Right lobe of liver (tissue), 6 donors: ENCODE results near the gene TAOK1. TPM values are rescaled to one million over a fixed set of nuclear protein-coding genes. Genes with fewer than 3 reads are reported as not detected.

Experiments used
- ATAC-seq, 4 donors: fragments of 200-7000 bp; cut with Tn5 transposase; one replicate each; pipeline ENCODE4 v1.9.1; 2020; ENCODE audit warnings: mild to moderate bottlenecking in 4 of 4, moderate library complexity in 4 of 4
- DNase-seq, 3 donors: peaks; one replicate each; pipeline ENCODE4 v3.0.0-alpha.2; 2020
- H3K27ac ChIP-seq, 3 donors: fragments of 200-600 bp; one replicate each; pipeline ENCODE4 v1.8.0; 2022
- H3K27me3 ChIP-seq, 2 donors: fragments of 200-600 bp; one replicate each; pipeline ENCODE4 v1.8.0; 2022
- H3K36me3 ChIP-seq, 4 donors: fragments of 200-600 bp; sonication (generic) in 1 of 4; one replicate each; pipeline versions ENCODE4 v1.5.1 to v1.8.0; 2017 to 2022; ENCODE audit warnings: control low read depth in 1 of 4
- H3K4me1 ChIP-seq, 4 donors: fragments of 200-600 bp; sonication (generic) in 1 of 4; one replicate each; pipeline versions ENCODE4 v1.5.1 to v1.8.0; 2017 to 2022; ENCODE audit warnings: control low read depth in 1 of 4
- H3K4me3 ChIP-seq, 3 donors: fragments of 200-600 bp; one replicate each; pipeline ENCODE4 v1.8.0; 2022
- H3K9me3 ChIP-seq, 4 donors: fragments of 200-600 bp; sonication (generic) in 1 of 4; one replicate each; pipeline versions ENCODE4 v1.5.1 to v1.8.0; 2017 to 2022; ENCODE audit warnings: control low read depth in 1 of 4
- CTCF ChIP-seq, 4 donors: fragments of 200-600 bp in 3 of 4; fragments of 450-650 bp in 1 of 4; IDR thresholded peaks; one replicate each; pipeline versions ENCODE4 v1.5.1 to v1.8.0; 2016 to 2022; ENCODE audit warnings: antibody characterized with exemption in 4 of 4, mild to moderate bottlenecking in 2 of 4
- POLR2A ChIP-seq: fragments of 450-650 bp; IDR thresholded peaks from one replicate; pipeline ENCODE4 v1.6.1; 2017; ENCODE audit warnings: antibody characterized with exemption, mild to moderate bottlenecking
- WGBS: methylation state at CpG from one replicate; pipeline ENCODE4 v1.1.6; 2018; ENCODE audit warnings: low coverage, low lambda C conversion rate; ENCODE audit not compliant: insufficient coverage; ENCODE audit errors: missing lambda C conversion rate; 5-methylcytosine and 5-hydroxymethylcytosine counted together
- intact Hi-C, 2 donors: fragments of 100-400 bp; cut with DNase I; formaldehyde crosslinking; loops; one replicate each; pipeline versions ENCODE4 v1.11.2 to v1.14.1; 2022
- total RNA-seq, 6 experiments: library from RNA; depleted of rRNA in 2 of 6; stranded (reverse); fragments of >200 nt in 2 of 6; fragmentation: NEBNext Ultra II Directional in 3 of 6; extraction: Animal tissue kit (Norgen Biotek cat#: 25700) in 3 of 6; gene quantifications; one replicate each; pipeline versions ENCODE4 v1.1.0 to v1.2.4, GENCODE V29; 2016 to 2023
- donor health status: DM: no; HTN: yes; CAD: no.
- donor health status: DM: no; HTN: no; CAD: no.
- donor health status: DM: no; HTN: no; CAD: no.
- donor health status: DM: no; HTN: yes; CAD: no.
- donor health status: DM: no; HTN: yes; CAD: no.

TAOK1 gene
- total RNA-seq, 6 experiments from 2014 or later, result 17.1 to 37.1 (median 21.1) TPM

GRCh38 chr17:29359777-29360176, 30.4 kb upstream of the TAOK1 start:
- Histone ChIP-seq H3K4me1 (no peaks in the 10 kb centered on the region), H3K36me3 (no peaks in the 10 kb centered on the region), H3K4me3 (no peak overlapping the region), H3K9me3 (no peaks in the 10 kb centered on the region), H3K27me3 (no peaks in the 10 kb centered on the region), H3K27ac (no peak overlapping the region)
- no CpG with 5 or more reads among the region's 3 CpGs for WGBS
- DNase-seq (no peak), ATAC-seq (no peak)
- intact Hi-C loops, result no loop called here
- TF ChIP-seq CTCF (IDR thresholded peaks at IDR 0.05), result no peak
- TF ChIP-seq POLR2A, result no peak

GRCh38 chr17:29363716-29364115, 26.4 kb upstream of the TAOK1 start:
- Histone ChIP-seq H3K27ac (no peak overlapping the region), H3K27me3 (no peaks in the 10 kb centered on the region), H3K36me3 (no peaks in the 10 kb centered on the region), H3K4me1 (no peaks in the 10 kb centered on the region), H3K4me3 (no peak overlapping the region), H3K9me3 (no peaks in the 10 kb centered on the region)
- DNase-seq (peak in 1 of 3 donors; percentile 31), ATAC-seq (peak; percentile 36 to 76 (median 45))
- intact Hi-C loops, result no loop called here
- no peak for TF ChIP-seq POLR2A
- TF ChIP-seq CTCF (IDR thresholded peaks at IDR 0.05), result no peak
- whole genome bisulfite sequencing, result 75% methylated on average over 2 of the region's 2 CpGs

GRCh38 chr17:29364691-29365090, 25.5 kb upstream of the TAOK1 start:
- Histone ChIP-seq H3K9me3 (no peaks in the 10 kb centered on the region), H3K4me3 (no peak overlapping the region), H3K27ac (no peak overlapping the region), H3K27me3 (no peaks in the 10 kb centered on the region), H3K36me3 (no peaks in the 10 kb centered on the region), H3K4me1 (no peaks in the 10 kb centered on the region)
- DNase-seq (no peak), ATAC-seq (no peak)
- no peak for TF ChIP-seq POLR2A
- TF ChIP-seq CTCF (IDR thresholded peaks at IDR 0.05), result no peak
- intact Hi-C loops, result no loop called here
- WGBS, result 85% methylated on average over 3 of the region's 4 CpGs

GRCh38 chr17:29368161-29368560, 22.0 kb upstream of the TAOK1 start:
- no peaks in the 10 kb centered on the region for H3K9me3 ChIP-seq
- intact Hi-C loops, result no loop called here
- H3K36me3 ChIP-seq, result no peaks in the 10 kb centered on the region
- no peak for DNase-seq
- no peaks in the 10 kb centered on the region for H3K4me1 ChIP-seq
- H3K27me3 ChIP-seq, result no peaks in the 10 kb centered on the region
- ATAC-seq, result no peak
- TF ChIP-seq CTCF (IDR thresholded peaks at IDR 0.05) (no peak), POLR2A (no peak)
- H3K27ac ChIP-seq, result no peak overlapping the region
- no peak overlapping the region for H3K4me3 ChIP-seq

- no peak overlapping the region for H3K4me3 ChIP-seq
- no peak overlapping the region for H3K27ac ChIP-seq
- no peak for TF ChIP-seq CTCF (IDR thresholded peaks at IDR 0.05)
- no peak for TF ChIP-seq POLR2A
- H3K36me3 ChIP-seq, result no peaks in the 10 kb centered on the region
- H3K9me3 ChIP-seq, result no peaks in the 10 kb centered on the region
- WGBS, result 59% methylated on average over 2 of the region's 4 CpGs
- H3K4me1 ChIP-seq, result no peaks in the 10 kb centered on the region
- intact Hi-C loops, result no loop called here
- DNase-seq, result no peak
- no peaks in the 10 kb centered on the region for H3K27me3 ChIP-seq
- no peak for ATAC-seq
Measured at GRCh38 chr17:29368926-29369325, 21.2 kb upstream of the TAOK1 start.
